Activated naive CD8-positive, alpha-beta T cell treated with anti-CD3 and anti-CD28 coated beads, Interleukin-2, amount 50 U/mL, for 24 hours (primary cell): ENCODE measurements around the gene RNF113B.

Experiments used
- ATAC-seq: fragments of 150-1000 bp; cut with Tn5 transposase; one replicate; pipeline ENCODE4 v1.10.0; 2021
- DNase-seq: peaks from one replicate; pipeline ENCODE4 v3.0.0; 2021
- H3K27ac Mint-ChIP-seq: one replicate; pipeline ENCODE4 v1.8.0; 2021; ENCODE audit warnings: mild to moderate bottlenecking, mixed read lengths
- H3K27me3 Mint-ChIP-seq: one replicate; pipeline ENCODE4 v1.8.0; 2021; ENCODE audit warnings: mixed read lengths
- H3K36me3 Mint-ChIP-seq: one replicate; pipeline ENCODE4 v1.8.0; 2021; ENCODE audit warnings: low read depth, mixed read lengths
- H3K4me1 Mint-ChIP-seq: one replicate; pipeline ENCODE4 v1.8.0; 2021; ENCODE audit warnings: mixed read lengths
- H3K4me3 Mint-ChIP-seq: one replicate; pipeline ENCODE4 v1.8.0; 2021; ENCODE audit warnings: mild to moderate bottlenecking, moderate library complexity, mixed read lengths
- H3K9me3 Mint-ChIP-seq: one replicate; pipeline ENCODE4 v1.8.0; 2021; ENCODE audit warnings: mixed read lengths

RNF113B gene

GRCh38 chr13:98176777-98177608 lies at the start of gene RNF113B:
Gene RNF113B, minus strand, starts transcription at chr13:98177269. Its CDS starts 33 bp downstream, at chr13:98177236.
- no peaks in the 10 kb centered on the region for H3K9me3 Mint-ChIP-seq
- DNase-seq (no peak), ATAC-seq (no peak)
- H3K4me3 Mint-ChIP-seq: no peak within 1 kb of the TSS
- peaks cover 10% of the 10 kb centered on the region for H3K27me3 Mint-ChIP-seq
- H3K27ac Mint-ChIP-seq: no peak within 1 kb of the TSS
- no peaks in the 10 kb centered on the region for H3K4me1 Mint-ChIP-seq
- H3K36me3 Mint-ChIP-seq: no peaks in the 10 kb centered on the region

- no peak overlapping the region for H3K4me3 Mint-ChIP-seq
- ATAC-seq: no peak
- H3K27ac Mint-ChIP-seq: no peak overlapping the region
- peaks cover 13% of the 10 kb centered on the region for H3K9me3 Mint-ChIP-seq
- H3K27me3 Mint-ChIP-seq: no peaks in the 10 kb centered on the region
- no peaks in the 10 kb centered on the region for H3K36me3 Mint-ChIP-seq
- H3K4me1 Mint-ChIP-seq: no peaks in the 10 kb centered on the region
- no peak for DNase-seq
Measured at GRCh38 chr13:98226496-98226895, 49.4 kb upstream of the RNF113B start.

GRCh38 chr13:98225036-98225940 lies 48.2 kb upstream of the RNF113B start:
- Mint-ChIP-seq H3K9me3 (peaks cover 7% of the 10 kb centered on the region), H3K27me3 (no peaks in the 10 kb centered on the region), H3K36me3 (no peaks in the 10 kb centered on the region)

GRCh38 chr13:98224557-98224956 lies 47.5 kb upstream of the RNF113B start:
- Mint-ChIP-seq H3K9me3 (peaks cover 7% of the 10 kb centered on the region), H3K4me1 (no peaks in the 10 kb centered on the region), H3K36me3 (no peaks in the 10 kb centered on the region), H3K4me3 (no peak overlapping the region), H3K27me3 (no peaks in the 10 kb centered on the region), H3K27ac (no peak overlapping the region)
- DNase-seq (no peak), ATAC-seq (no peak)

More at GRCh38 chr13:98225036-98225940, 48.2 kb upstream of the RNF113B start:
- ATAC-seq (no peak), DNase-seq (no peak)
- Mint-ChIP-seq H3K27ac (no peak overlapping the region), H3K4me3 (no peak overlapping the region), H3K4me1 (no peaks in the 10 kb centered on the region)

GRCh38 chr13:98223741-98224140 lies 46.7 kb upstream of the RNF113B start:
- H3K27me3 Mint-ChIP-seq: no peaks in the 10 kb centered on the region

GRCh38 chr13:98222816-98223215 lies 45.7 kb upstream of the RNF113B start:
- DNase-seq: no peak
- Mint-ChIP-seq H3K4me1 (no peaks in the 10 kb centered on the region), H3K4me3 (no peak overlapping the region), H3K9me3 (peaks cover 7% of the 10 kb centered on the region), H3K27me3 (no peaks in the 10 kb centered on the region), H3K36me3 (no peaks in the 10 kb centered on the region), H3K27ac (no peak overlapping the region)
- no peak for ATAC-seq

More at GRCh38 chr13:98223741-98224140, 46.7 kb upstream of the RNF113B start:
- no peaks in the 10 kb centered on the region for H3K36me3 Mint-ChIP-seq
- peaks cover 7% of the 10 kb centered on the region for H3K9me3 Mint-ChIP-seq
- ATAC-seq: no peak
- no peak overlapping the region for H3K4me3 Mint-ChIP-seq
- no peak for DNase-seq
- no peak overlapping the region for H3K27ac Mint-ChIP-seq
- H3K4me1 Mint-ChIP-seq: no peaks in the 10 kb centered on the region

GRCh38 chr13:98222081-98222554 lies 45.0 kb upstream of the RNF113B start:
- DNase-seq (no peak), ATAC-seq (no peak)
- H3K27ac Mint-ChIP-seq: no peak overlapping the region
- no peaks in the 10 kb centered on the region for H3K27me3 Mint-ChIP-seq
- H3K4me3 Mint-ChIP-seq: no peak overlapping the region
- no peaks in the 10 kb centered on the region for H3K36me3 Mint-ChIP-seq
- H3K4me1 Mint-ChIP-seq: no peaks in the 10 kb centered on the region
- peaks cover under 1% of the 10 kb centered on the region for H3K9me3 Mint-ChIP-seq

- H3K36me3 Mint-ChIP-seq: no peaks in the 10 kb centered on the region
- H3K4me1 Mint-ChIP-seq: no peaks in the 10 kb centered on the region
- H3K4me3 Mint-ChIP-seq: no peak overlapping the region
- H3K27ac Mint-ChIP-seq: no peak overlapping the region
- no peaks in the 10 kb centered on the region for H3K9me3 Mint-ChIP-seq
- DNase-seq: no peak
- H3K27me3 Mint-ChIP-seq: no peaks in the 10 kb centered on the region
- no peak for ATAC-seq
Measured at GRCh38 chr13:98221234-98221633, 44.2 kb upstream of the RNF113B start.

GRCh38 chr13:98220271-98220791 lies 43.3 kb upstream of the RNF113B start:
- Mint-ChIP-seq H3K9me3 (no peaks in the 10 kb centered on the region), H3K4me3 (no peak overlapping the region), H3K27ac (no peak overlapping the region), H3K27me3 (no peaks in the 10 kb centered on the region), H3K36me3 (no peaks in the 10 kb centered on the region), H3K4me1 (no peaks in the 10 kb centered on the region)
- no peak for ATAC-seq
- no peak for DNase-seq

GRCh38 chr13:98219685-98220084 lies 42.6 kb upstream of the RNF113B start:
- H3K27ac Mint-ChIP-seq: no peak overlapping the region

GRCh38 chr13:98217597-98217996 lies 40.5 kb upstream of the RNF113B start:
- DNase-seq: no peak
- no peaks in the 10 kb centered on the region for H3K4me1 Mint-ChIP-seq

More at GRCh38 chr13:98219685-98220084, 42.6 kb upstream of the RNF113B start:
- H3K4me1 Mint-ChIP-seq: no peaks in the 10 kb centered on the region
- DNase-seq: no peak
- H3K27me3 Mint-ChIP-seq: no peaks in the 10 kb centered on the region
- H3K9me3 Mint-ChIP-seq: no peaks in the 10 kb centered on the region
- no peaks in the 10 kb centered on the region for H3K36me3 Mint-ChIP-seq
- no peak for ATAC-seq
- H3K4me3 Mint-ChIP-seq: no peak overlapping the region

GRCh38 chr13:98216711-98217285 lies 39.7 kb upstream of the RNF113B start:
- ATAC-seq (no peak), DNase-seq (no peak)
- H3K4me1 Mint-ChIP-seq: no peaks in the 10 kb centered on the region
- H3K27ac Mint-ChIP-seq: no peak overlapping the region
- H3K27me3 Mint-ChIP-seq: no peaks in the 10 kb centered on the region
- H3K36me3 Mint-ChIP-seq: no peaks in the 10 kb centered on the region
- H3K9me3 Mint-ChIP-seq: no peaks in the 10 kb centered on the region
- no peak overlapping the region for H3K4me3 Mint-ChIP-seq

More at GRCh38 chr13:98217597-98217996, 40.5 kb upstream of the RNF113B start:
- H3K36me3 Mint-ChIP-seq: no peaks in the 10 kb centered on the region
- H3K27me3 Mint-ChIP-seq: no peaks in the 10 kb centered on the region
- no peak overlapping the region for H3K27ac Mint-ChIP-seq
- no peaks in the 10 kb centered on the region for H3K9me3 Mint-ChIP-seq
- ATAC-seq: no peak
- no peak overlapping the region for H3K4me3 Mint-ChIP-seq

GRCh38 chr13:98216135-98216565 lies 39.1 kb upstream of the RNF113B start:
- H3K27me3 Mint-ChIP-seq: no peaks in the 10 kb centered on the region
- H3K4me1 Mint-ChIP-seq: no peaks in the 10 kb centered on the region
- H3K4me3 Mint-ChIP-seq: no peak overlapping the region
- DNase-seq (no peak), ATAC-seq (no peak)
- no peaks in the 10 kb centered on the region for H3K9me3 Mint-ChIP-seq
- no peak overlapping the region for H3K27ac Mint-ChIP-seq
- H3K36me3 Mint-ChIP-seq: no peaks in the 10 kb centered on the region

- no peak overlapping the region for H3K4me3 Mint-ChIP-seq
- peaks cover 1% of the 10 kb centered on the region for H3K27me3 Mint-ChIP-seq
- H3K27ac Mint-ChIP-seq: no peak overlapping the region
- no peaks in the 10 kb centered on the region for H3K36me3 Mint-ChIP-seq
- H3K4me1 Mint-ChIP-seq: no peaks in the 10 kb centered on the region
- H3K9me3 Mint-ChIP-seq: no peaks in the 10 kb centered on the region
- ATAC-seq (no peak), DNase-seq (no peak)
Measured at GRCh38 chr13:98215508-98215907, 38.4 kb upstream of the RNF113B start.
